Natural killer cell (primary cell): Measurements from ENCODE around the gene VPS26B. TPM values are rescaled to one million over a fixed set of nuclear protein-coding genes. Genes with fewer than 3 reads are reported as not detected.

Experiments used
- ATAC-seq, 3 donors: fragments of 150-1000 bp in 2 of 3; fragments of 200-7000 bp in 1 of 3; cut with Tn5 transposase; 1 replicate in 1 of 3; 2 replicates in 2 of 3; pipeline ENCODE4 v1.10.0; 2021; ENCODE audit warnings: mild to moderate bottlenecking in 2 of 3, moderate library complexity in 2 of 3
- DNase-seq, 2 donors: peaks; one replicate each; pipeline versions ENCODE4 v3.0.0 to v3.0.0-alpha.2; 2013 to 2021; ENCODE audit warnings: mixed read lengths in 1 of 2
- H3K27ac ChIP-seq: one replicate; pipeline ENCODE4 v1.5.1; 2013; ENCODE audit warnings: mild to moderate bottlenecking, low read length
- H3K27me3 ChIP-seq: one replicate; pipeline ENCODE4 v1.6.1; 2013; ENCODE audit warnings: low read length; ENCODE audit not compliant: control insufficient read depth, insufficient read depth
- H3K36me3 ChIP-seq: one replicate; pipeline ENCODE4 v1.6.1; 2013; ENCODE audit warnings: low read length; ENCODE audit not compliant: control insufficient read depth, insufficient read depth
- H3K4me1 ChIP-seq: one replicate; pipeline ENCODE4 v1.6.1; 2013; ENCODE audit warnings: low read length; ENCODE audit not compliant: control insufficient read depth, insufficient read depth
- H3K4me3 ChIP-seq: one replicate; pipeline ENCODE4 v1.5.1; 2013; ENCODE audit warnings: low read length
- H3K9me3 ChIP-seq: one replicate; pipeline ENCODE4 v1.6.1; 2013; ENCODE audit warnings: low read length; ENCODE audit not compliant: control insufficient read depth, insufficient read depth
- H3K27ac Mint-ChIP-seq, 2 donors: one replicate each; pipeline ENCODE4 v1.8.0; 2022; ENCODE audit warnings: mild to moderate bottlenecking in 2 of 2, mixed read lengths in 2 of 2, moderate library complexity in 1 of 2
- H3K27me3 Mint-ChIP-seq, 2 donors: one replicate each; pipeline ENCODE4 v1.8.0; 2022; ENCODE audit warnings: low read depth in 2 of 2, mixed read lengths in 2 of 2
- H3K36me3 Mint-ChIP-seq: one replicate; pipeline ENCODE4 v1.8.0; 2022; ENCODE audit warnings: mixed read lengths
- H3K4me1 Mint-ChIP-seq, 2 donors: one replicate each; pipeline ENCODE4 v1.8.0; 2022; ENCODE audit warnings: mixed read lengths in 2 of 2
- H3K4me3 Mint-ChIP-seq: one replicate; pipeline ENCODE4 v1.8.0; 2022; ENCODE audit warnings: mild to moderate bottlenecking, moderate library complexity, mixed read lengths
- H3K9me3 Mint-ChIP-seq, 2 donors: one replicate each; pipeline ENCODE4 v1.8.0; 2022; ENCODE audit warnings: mixed read lengths in 2 of 2
- WGBS: methylation state at CpG from one replicate; pipeline ENCODE4 v1.1.7; 2013; ENCODE audit warnings: missing lambda C conversion rate; ENCODE audit not compliant: insufficient coverage; 5-methylcytosine and 5-hydroxymethylcytosine counted together
- intact Hi-C: fragments of 100-400 bp; cut with micrococcal nuclease; formaldehyde crosslinking; loops from one replicate; pipeline ENCODE4 v1.14.2; 2022
- total RNA-seq, 4 donors: library from RNA; stranded (reverse); fragments of 120-200 nt in 1 of 4; gene quantifications; one replicate each; pipeline versions ENCODE4 v1.2.3 to v1.2.4, GENCODE V29; 2013 to 2022
- TF ChIP-seq, protein P1 (sequence below): fragments of 200-600 bp; IDR thresholded peaks from one replicate; pipeline ENCODE4 v1.8.0; 2022; ENCODE audit warnings: antibody characterized with exemption

Gene VPS26B
- total RNA-seq, 3 donors from 2014 or later (not counting 1 experiment from before 2014, with no cell fraction given) = 83.0 to 113 (median 107) TPM

DNA sequence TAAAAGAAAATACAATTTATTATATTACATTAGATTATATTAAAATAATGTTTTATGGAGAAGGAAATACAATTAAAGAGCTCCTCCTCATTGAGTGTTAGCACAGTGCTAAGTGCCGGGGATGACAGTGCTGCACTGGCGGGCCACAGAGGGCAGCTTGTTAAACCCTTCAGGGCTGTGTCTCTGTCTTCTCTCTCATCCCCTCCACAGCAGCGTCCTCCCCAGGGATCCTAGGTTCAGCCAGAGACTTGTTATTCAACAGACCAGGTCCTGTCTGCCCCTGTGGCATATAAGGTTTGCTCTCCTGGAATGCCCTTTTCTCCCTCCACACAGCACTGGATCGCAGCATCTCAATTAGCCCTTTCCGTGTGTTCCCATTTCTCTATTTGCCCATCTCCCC lies 14.5 kb downstream of the VPS26B start:
- DNase-seq = no peak
- Histone ChIP-seq H3K4me3 (no peak overlapping the region), H3K4me1 (no peaks in the 10 kb centered on the region), H3K27ac (no peak overlapping the region), H3K36me3 (peaks cover 57% of the 10 kb centered on the region), H3K27me3 (no peaks in the 10 kb centered on the region), H3K9me3 (no peaks in the 10 kb centered on the region)
- ATAC-seq = no peak
- Mint-ChIP-seq H3K36me3 (peaks cover 30% of the 10 kb centered on the region), H3K4me3 (no peak overlapping the region), H3K4me1 (peaks cover 9 to 28% of the 10 kb centered on the region in 2 donors), H3K27me3 (no peaks in the 10 kb centered on the region), H3K27ac (no peak overlapping the region), H3K9me3 (no peaks in the 10 kb centered on the region)
- TF ChIP-seq, protein P1, sequence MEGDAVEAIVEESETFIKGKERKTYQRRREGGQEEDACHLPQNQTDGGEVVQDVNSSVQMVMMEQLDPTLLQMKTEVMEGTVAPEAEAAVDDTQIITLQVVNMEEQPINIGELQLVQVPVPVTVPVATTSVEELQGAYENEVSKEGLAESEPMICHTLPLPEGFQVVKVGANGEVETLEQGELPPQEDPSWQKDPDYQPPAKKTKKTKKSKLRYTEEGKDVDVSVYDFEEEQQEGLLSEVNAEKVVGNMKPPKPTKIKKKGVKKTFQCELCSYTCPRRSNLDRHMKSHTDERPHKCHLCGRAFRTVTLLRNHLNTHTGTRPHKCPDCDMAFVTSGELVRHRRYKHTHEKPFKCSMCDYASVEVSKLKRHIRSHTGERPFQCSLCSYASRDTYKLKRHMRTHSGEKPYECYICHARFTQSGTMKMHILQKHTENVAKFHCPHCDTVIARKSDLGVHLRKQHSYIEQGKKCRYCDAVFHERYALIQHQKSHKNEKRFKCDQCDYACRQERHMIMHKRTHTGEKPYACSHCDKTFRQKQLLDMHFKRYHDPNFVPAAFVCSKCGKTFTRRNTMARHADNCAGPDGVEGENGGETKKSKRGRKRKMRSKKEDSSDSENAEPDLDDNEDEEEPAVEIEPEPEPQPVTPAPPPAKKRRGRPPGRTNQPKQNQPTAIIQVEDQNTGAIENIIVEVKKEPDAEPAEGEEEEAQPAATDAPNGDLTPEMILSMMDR = no peak
- intact Hi-C loops = no loop called here
- WGBS = 97% methylated on average over 5 of the region's 5 CpGs

DNA sequence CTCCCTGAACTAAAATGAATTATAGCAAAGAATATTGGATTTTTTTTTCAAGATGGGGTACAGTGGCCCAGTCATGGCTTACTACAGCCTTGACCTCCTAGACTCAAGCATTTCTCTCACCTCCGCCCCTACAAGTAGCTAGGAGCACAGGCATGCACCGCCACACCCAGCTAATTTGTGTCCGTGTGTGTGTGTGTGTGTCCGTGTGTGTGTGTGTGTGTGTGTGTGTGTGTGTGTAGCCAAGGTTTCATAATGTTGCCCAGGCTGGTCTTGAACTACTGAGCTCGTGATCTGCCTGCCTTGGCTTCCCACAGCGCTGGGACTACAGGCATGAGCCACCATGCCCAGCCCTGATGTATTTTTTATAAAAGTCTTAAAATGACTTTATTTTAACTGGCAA lies 16.1 kb downstream of the VPS26B start:
- no peak overlapping the region for H3K4me3 ChIP-seq
- TF ChIP-seq, protein P1 = no peak
- H3K27ac ChIP-seq = no peak overlapping the region
- DNase-seq (no peak), ATAC-seq (no peak)
- intact Hi-C loops = no loop called here
- H3K27me3 Mint-ChIP-seq = no peaks in the 10 kb centered on the region
- peaks cover 61% of the 10 kb centered on the region for H3K36me3 ChIP-seq
- H3K9me3 Mint-ChIP-seq = no peaks in the 10 kb centered on the region
- H3K27ac Mint-ChIP-seq = no peak overlapping the region
- 73% methylated on average over 5 of the region's 6 CpGs for WGBS
- H3K27me3 ChIP-seq = no peaks in the 10 kb centered on the region
- no peak overlapping the region for H3K4me3 Mint-ChIP-seq
- peaks cover 13 to 21% of the 10 kb centered on the region in 2 donors for H3K4me1 Mint-ChIP-seq
- no peaks in the 10 kb centered on the region for H3K4me1 ChIP-seq
- no peaks in the 10 kb centered on the region for H3K9me3 ChIP-seq
- peaks cover 30% of the 10 kb centered on the region for H3K36me3 Mint-ChIP-seq

DNA sequence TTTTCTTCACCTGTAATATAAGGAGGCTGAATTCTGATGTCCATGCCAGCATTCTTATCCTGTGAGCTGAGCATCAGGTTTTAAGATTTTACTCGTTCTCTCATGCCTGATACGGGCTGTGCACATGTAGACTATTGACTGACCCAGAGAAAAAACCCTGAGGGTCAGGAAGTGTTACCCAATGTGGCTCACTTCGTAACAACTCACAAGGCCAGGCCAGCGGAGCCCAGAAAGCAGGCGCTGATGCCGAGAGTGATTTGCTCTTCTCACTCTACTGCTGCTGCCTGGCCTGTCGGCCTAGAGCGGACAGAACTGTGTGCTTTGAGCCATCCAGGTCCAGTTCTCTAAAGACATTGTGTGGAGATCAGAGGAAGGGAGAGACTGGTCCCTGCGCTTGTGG lies 17.9 kb downstream of the VPS26B start:
- no peak overlapping the region for H3K27ac Mint-ChIP-seq
- no peak overlapping the region for H3K4me3 ChIP-seq
- no peaks in the 10 kb centered on the region for H3K9me3 ChIP-seq
- H3K27me3 Mint-ChIP-seq = no peaks in the 10 kb centered on the region
- 96% methylated on average over 8 of the region's 9 CpGs for WGBS
- peaks cover 5 to 17% of the 10 kb centered on the region in 2 donors for H3K4me1 Mint-ChIP-seq
- no peak overlapping the region for H3K4me3 Mint-ChIP-seq
- H3K36me3 Mint-ChIP-seq = peaks cover 27% of the 10 kb centered on the region
- no peak overlapping the region for H3K27ac ChIP-seq
- H3K36me3 ChIP-seq = peaks cover 71% of the 10 kb centered on the region
- intact Hi-C loops = no loop called here
- ATAC-seq (no peak), DNase-seq (no peak)
- H3K4me1 ChIP-seq = no peaks in the 10 kb centered on the region
- TF ChIP-seq, protein P1 = no peak
- H3K9me3 Mint-ChIP-seq = no peaks in the 10 kb centered on the region
- no peaks in the 10 kb centered on the region for H3K27me3 ChIP-seq

DNA sequence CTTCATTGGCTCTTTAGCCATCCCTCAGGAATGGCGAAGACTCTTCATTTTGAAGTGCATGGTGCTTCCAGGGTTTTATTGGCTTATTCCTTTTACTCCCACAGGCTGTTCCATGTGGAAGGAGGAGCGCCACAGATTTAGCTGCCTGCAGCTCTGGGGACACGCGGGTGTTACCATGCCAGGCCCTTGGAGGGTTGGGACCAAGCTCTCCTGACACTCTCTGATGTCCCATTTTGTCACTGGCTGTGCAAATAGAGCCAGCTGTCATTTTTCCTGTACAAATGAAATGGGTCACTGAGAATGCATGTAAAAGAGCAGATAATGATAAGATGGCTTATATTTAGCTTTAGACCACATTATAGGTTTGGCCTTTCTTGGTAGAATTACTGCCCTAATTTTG lies 19.4 kb downstream of the VPS26B start:
- Histone ChIP-seq H3K27me3 (no peaks in the 10 kb centered on the region), H3K4me3 (no peak overlapping the region), H3K27ac (no peak overlapping the region), H3K9me3 (no peaks in the 10 kb centered on the region), H3K4me1 (no peaks in the 10 kb centered on the region), H3K36me3 (peaks cover 72% of the 10 kb centered on the region)
- H3K4me3 Mint-ChIP-seq = no peak overlapping the region
- H3K36me3 Mint-ChIP-seq = peaks cover 32% of the 10 kb centered on the region
- DNase-seq (no peak), ATAC-seq (no peak)
- no peaks in the 10 kb centered on the region for H3K27me3 Mint-ChIP-seq
- 98% methylated on average over 4 of the region's 4 CpGs for WGBS
- no peak overlapping the region for H3K27ac Mint-ChIP-seq
- TF ChIP-seq, protein P1 = no peak
- peaks cover 5 to 9% of the 10 kb centered on the region in 2 donors for H3K4me1 Mint-ChIP-seq
- intact Hi-C loops = loop anchor here (1.0 kb wide), 1 partner anchor 37 kb away; no protein-coding TSS in a partner anchor
- H3K9me3 Mint-ChIP-seq = no peaks in the 10 kb centered on the region
